Measurements from ENCODE around the gene MYRIP.

MYRIP gene

GRCh38 chr3:40299721-40300335 is 490.4 kb downstream of the MYRIP start:
- DNase-seq = no peak

GRCh38 chr3:40302784-40303183 is 493.4 kb downstream of the MYRIP start:
- DNase-seq = no peak

DNA sequence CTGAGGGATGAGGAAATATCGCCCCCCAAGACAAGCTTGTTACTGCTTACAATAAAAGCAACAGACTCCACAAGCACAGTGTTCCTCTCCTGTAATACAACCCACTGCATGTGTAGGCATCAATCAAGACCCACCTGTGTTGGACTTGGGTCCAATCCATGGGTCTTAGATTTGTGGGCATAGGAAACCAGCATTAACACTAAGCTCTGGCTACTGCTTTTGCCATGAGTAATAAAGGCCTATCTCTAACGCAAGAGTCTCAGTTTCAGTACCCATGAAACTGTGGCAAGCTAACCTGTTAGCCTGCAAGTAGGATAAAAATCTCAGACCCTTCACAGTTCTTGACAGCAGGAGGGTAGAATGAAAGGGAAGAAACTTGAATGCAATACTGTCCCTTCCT is 494.9 kb downstream of the MYRIP start:
- no peak for DNase-seq

DNA sequence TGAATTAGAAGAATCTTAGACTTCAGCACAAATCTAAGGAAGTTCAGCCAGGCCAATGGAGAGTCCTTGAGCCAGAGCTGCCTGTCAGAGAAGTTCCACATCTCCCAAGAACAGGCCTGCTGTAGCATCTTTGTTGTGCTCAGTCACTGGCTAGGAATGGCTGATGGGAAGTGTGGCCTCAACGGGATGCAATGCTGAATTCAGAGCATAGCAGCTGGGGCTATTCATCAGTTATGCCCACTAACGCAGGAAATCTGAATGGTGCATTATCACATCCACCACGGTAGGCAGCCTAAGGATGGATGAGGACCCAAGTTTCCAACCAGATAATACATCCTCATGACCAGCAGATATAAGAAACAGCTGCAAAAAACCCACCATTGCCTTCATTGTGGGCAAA is 496.9 kb downstream of the MYRIP start:
- DNase-seq = no peak

DNA sequence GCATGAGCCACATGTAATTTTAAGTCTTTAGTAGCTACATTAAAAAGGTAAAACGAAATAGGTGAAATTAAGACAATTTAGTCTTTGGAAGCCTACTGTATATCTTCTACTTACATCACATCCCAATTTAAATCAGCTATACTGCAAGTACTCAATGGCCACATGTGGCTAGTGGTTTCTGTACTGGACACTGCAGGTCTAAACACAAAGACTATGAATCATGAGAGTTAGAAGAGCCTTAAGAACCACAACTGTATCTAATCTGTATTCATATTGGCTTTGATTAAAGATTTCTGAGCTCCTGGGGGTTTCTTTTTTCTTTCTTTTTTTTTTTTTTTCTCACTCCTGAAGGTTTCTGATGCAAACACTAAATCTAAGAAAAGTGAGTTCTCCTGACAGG is 497.8 kb downstream of the MYRIP start:
- no peak for DNase-seq

- peak in 1 of 2 donors; percentile 10 for DNase-seq
These were observed 499.5 kb downstream of the MYRIP start for GRCh38 chr3:40308725-40309417.

DNA sequence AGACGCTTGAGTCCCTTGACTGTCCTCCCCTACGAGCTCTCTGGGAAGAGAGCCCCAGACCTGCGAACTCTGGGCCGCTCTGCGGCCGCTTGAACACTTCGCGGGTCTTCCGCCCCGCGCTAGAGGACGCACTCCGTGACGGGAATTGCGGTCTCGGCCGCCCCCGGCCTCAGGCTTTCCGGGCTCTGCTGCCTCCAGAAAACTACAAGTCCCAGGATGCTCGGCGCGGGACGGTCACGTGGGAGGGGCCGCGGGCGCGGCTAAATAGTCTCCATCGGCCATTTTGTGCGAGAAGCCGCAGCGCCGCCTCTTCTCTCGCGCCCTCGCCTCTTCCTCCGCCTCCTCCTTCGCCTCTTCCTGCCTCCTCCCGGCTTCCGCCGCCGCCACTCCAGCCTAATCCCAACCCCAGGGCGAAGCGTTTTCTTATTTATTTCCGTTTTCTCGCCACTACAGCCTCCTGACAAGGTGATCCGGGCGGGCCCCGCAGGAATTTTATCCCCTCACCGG is 500.1 kb downstream of the MYRIP start, which contains the start of gene EIF1B:
Gene EIF1B, plus strand, starts transcription at position 290 of the 507 bp plus-strand sequence. CDS start 235 bp downstream, outside the sequence.
- peak; percentile 96 to 98 for DNase-seq
